HFFc6 (cell line): Measurements from ENCODE around the gene ALDH1A1. TPM values are rescaled to one million over a fixed set of nuclear protein-coding genes. Genes with fewer than 3 reads are reported as not detected.
"Not testable (repeated sequence)": the region's sequence is repeated elsewhere in the genome, so short reads cannot be mapped to it uniquely, and the experiment has no call there.

Experiments
- DNase-seq: peaks from one replicate; pipeline ENCODE4 v3.0.0-alpha.2; 2018
- H3K27ac Mint-ChIP-seq: 2 replicates; pipeline ENCODE4 v1.8.0; 2020; ENCODE audit warnings: mild to moderate bottlenecking, mixed read lengths
- H3K27me3 Mint-ChIP-seq: 2 replicates; pipeline ENCODE4 v1.8.0; 2021; ENCODE audit warnings: mild to moderate bottlenecking, moderate library complexity, mixed read lengths; ENCODE audit not compliant: insufficient read depth
- H3K36me3 Mint-ChIP-seq: 2 replicates; pipeline ENCODE4 v1.8.0; 2021; ENCODE audit warnings: low read depth, mixed read lengths
- H3K4me1 Mint-ChIP-seq: 2 replicates; pipeline ENCODE4 v1.8.0; 2020; ENCODE audit warnings: low read depth, mixed read lengths
- H3K4me3 Mint-ChIP-seq: 2 replicates; pipeline ENCODE4 v1.8.0; 2020; ENCODE audit warnings: mild to moderate bottlenecking, moderate library complexity, mixed read lengths
- H3K9me3 Mint-ChIP-seq: 2 replicates; pipeline ENCODE4 v1.8.0; 2020; ENCODE audit warnings: mild to moderate bottlenecking, mixed read lengths
- total RNA-seq, 6 experiments: library from RNA; stranded (reverse); fragmentation: NEBNext Ultra II Directional; extraction: Animal tissue kit (Norgen Biotek cat#: 25700); gene quantifications; 2 replicates in 1 of 6; 3 replicates in 5 of 6; pipeline ENCODE4 v1.2.3, GENCODE V29; 2021
- TF ChIP-seq, protein P1 (sequence below): fragments of 200-600 bp; sonication (generic); IDR thresholded peaks from 2 replicates; pipeline ENCODE4 v1.5.0; 2021; ENCODE audit warnings: antibody characterized with exemption, mild to moderate bottlenecking

ALDH1A1 gene
- total RNA-seq, 6 experiments from 2014 or later: 166 to 720 (median 656) TPM

DNA sequence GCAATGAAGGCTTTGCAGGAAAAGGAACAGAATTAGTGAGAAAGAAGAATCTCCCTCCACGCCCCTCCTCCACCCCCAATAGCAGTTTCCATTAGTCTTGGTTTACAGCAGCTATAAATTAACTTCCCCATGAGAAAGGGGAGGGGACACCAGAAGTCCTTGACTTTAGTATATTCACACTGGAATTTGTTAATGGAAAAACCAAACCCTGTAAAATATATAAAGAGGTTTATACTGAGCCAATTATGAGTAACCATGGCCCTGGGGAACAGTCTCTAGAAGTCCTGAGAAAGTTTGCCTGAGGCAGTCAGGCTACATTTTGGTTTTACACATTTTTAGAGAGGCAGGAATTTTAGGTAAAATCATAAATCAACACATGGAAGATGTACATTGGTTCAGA, 88.5 kb downstream of the ALDH1A1 start:
- H3K27ac Mint-ChIP-seq: peak overlapping the region; percentile 5; the same call in 1 of the 2 replicates
- TF ChIP-seq, protein P1, sequence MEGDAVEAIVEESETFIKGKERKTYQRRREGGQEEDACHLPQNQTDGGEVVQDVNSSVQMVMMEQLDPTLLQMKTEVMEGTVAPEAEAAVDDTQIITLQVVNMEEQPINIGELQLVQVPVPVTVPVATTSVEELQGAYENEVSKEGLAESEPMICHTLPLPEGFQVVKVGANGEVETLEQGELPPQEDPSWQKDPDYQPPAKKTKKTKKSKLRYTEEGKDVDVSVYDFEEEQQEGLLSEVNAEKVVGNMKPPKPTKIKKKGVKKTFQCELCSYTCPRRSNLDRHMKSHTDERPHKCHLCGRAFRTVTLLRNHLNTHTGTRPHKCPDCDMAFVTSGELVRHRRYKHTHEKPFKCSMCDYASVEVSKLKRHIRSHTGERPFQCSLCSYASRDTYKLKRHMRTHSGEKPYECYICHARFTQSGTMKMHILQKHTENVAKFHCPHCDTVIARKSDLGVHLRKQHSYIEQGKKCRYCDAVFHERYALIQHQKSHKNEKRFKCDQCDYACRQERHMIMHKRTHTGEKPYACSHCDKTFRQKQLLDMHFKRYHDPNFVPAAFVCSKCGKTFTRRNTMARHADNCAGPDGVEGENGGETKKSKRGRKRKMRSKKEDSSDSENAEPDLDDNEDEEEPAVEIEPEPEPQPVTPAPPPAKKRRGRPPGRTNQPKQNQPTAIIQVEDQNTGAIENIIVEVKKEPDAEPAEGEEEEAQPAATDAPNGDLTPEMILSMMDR: no peak
- no peaks in the 10 kb centered on the region for H3K9me3 Mint-ChIP-seq
- DNase-seq: no peak
- no peaks in the 10 kb centered on the region; the same call in 1 of the 2 replicates for H3K36me3 Mint-ChIP-seq
- H3K4me3 Mint-ChIP-seq: no peak overlapping the region
- peaks cover 14% of the 10 kb centered on the region for H3K4me1 Mint-ChIP-seq
- peaks cover 6% of the 10 kb centered on the region for H3K27me3 Mint-ChIP-seq

DNA sequence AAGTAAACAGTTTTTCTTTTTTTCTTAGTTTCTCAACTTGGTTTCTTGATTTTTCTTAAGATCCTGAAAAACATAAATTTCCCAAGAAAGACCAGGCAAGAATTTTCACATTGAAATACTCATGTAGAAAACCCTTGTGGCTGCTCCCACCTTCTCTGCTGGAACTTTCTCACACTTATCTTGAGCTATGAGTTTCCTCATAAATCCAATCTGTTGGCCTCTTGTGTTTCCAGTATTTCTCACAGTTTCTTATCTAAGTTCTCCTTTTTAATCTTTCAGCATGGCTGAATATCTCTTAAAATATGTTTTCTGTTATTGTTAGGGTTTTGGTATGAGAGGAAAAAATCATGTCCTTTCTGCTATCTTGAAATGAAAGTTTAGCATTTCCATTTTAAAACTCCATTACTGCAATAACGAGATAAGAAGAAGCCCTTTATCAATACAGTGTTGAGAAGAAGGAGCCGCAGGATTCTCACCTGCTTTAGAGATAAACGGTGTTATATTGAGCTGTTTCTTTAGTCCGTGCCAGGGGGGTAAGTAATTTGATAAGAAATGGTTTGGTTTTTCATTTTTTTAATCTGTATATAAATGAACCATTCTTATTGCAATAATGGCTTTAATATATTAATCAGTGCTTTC, 89.3 kb downstream of the ALDH1A1 start:
- Mint-ChIP-seq H3K4me1 (peaks cover 17% of the 10 kb centered on the region), H3K27ac (no peak overlapping the region), H3K27me3 (peaks cover 6% of the 10 kb centered on the region), H3K36me3 (no peaks in the 10 kb centered on the region; the same call in 1 of the 2 replicates), H3K9me3 (no peaks in the 10 kb centered on the region), H3K4me3 (no peak overlapping the region)
- TF ChIP-seq, protein P1: no peak
- DNase-seq: no peak

- H3K4me1 Mint-ChIP-seq: peaks cover 24% of the 10 kb centered on the region
- not testable (repeated sequence) for H3K36me3 Mint-ChIP-seq, H3K9me3 Mint-ChIP-seq, DNase-seq, H3K27me3 Mint-ChIP-seq, H3K4me3 Mint-ChIP-seq, H3K27ac Mint-ChIP-seq
Observed at GRCh38 chr9:72862788-72863187, 90.1 kb downstream of the ALDH1A1 start.

DNA sequence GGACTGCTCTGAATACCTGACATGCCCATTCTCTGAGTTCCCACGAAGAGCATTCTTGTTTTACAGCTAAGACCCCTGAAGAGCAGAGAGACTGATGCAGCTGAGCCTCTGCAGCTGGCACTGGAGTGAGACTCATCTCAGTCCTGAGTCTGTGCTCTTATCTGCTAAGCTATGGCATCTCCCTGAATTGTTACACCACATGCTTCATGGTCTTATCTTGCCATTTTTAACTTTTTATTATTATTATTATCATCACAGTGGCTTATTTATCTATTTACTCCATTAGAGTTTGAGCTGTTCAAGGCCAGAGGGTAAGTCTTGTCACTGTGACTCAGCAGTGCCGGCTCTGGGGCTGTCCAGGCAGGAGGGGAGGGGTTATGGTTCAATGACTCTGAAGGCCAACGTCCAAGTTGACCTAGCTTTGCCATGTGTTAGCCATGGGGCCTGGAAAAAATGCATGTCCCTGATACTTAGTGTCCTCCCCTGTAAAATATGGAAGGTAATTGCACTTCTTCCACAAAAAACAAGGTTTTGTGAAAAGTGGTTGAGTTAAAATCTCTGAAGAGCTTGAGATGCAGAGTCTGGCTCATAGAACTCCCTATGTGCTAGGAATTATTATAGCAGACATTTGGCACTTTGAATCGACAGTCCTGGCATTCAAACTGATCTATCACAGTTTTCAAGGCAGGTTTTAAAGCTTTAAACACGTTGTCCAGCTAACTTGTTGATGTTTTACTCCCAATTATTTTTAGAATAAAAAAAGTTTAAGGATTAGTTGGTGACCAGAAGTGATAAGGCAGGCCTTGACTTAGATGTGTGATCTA, 94.6 kb downstream of the ALDH1A1 start:
- peak overlapping the region; percentile 86 for H3K27ac Mint-ChIP-seq
- peaks cover 30% of the 10 kb centered on the region for H3K4me1 Mint-ChIP-seq
- no peaks in the 10 kb centered on the region for H3K9me3 Mint-ChIP-seq
- peak overlapping the region; percentile 19 for H3K4me3 Mint-ChIP-seq
- TF ChIP-seq, protein P1: no peak
- H3K27me3 Mint-ChIP-seq: peaks cover 4% of the 10 kb centered on the region; the same call in 1 of the 2 replicates
- peak; percentile 24 for DNase-seq
- H3K36me3 Mint-ChIP-seq: no peaks in the 10 kb centered on the region; the same call in 1 of the 2 replicates

DNA sequence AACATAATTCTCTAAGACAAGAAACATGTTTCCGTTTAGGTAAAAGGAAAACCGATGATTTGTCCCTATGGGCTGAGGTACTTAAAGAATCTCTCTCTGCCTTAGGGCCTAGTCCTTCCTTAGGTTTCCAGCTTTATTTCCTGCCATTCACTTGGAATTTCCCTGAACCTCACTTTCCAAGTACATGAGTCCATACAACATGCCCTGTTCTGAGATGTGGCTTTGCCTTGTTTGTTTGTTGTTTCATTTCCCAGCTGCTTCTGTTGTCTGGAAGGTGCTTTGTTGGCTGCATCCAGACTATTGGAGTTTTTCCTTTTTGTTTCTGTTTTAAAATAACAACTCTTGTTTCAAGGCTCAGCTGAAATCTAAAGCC, 95.2 kb downstream of the ALDH1A1 start:
- DNase-seq: no peak
- TF ChIP-seq, protein P1: no peak
- H3K4me1 Mint-ChIP-seq: peaks cover 30% of the 10 kb centered on the region
- peak overlapping the region; percentile 19 for H3K4me3 Mint-ChIP-seq
- peak overlapping the region; percentile 86 for H3K27ac Mint-ChIP-seq
- no peaks in the 10 kb centered on the region; the same call in 1 of the 2 replicates for H3K36me3 Mint-ChIP-seq
- peaks cover 4% of the 10 kb centered on the region; the same call in 1 of the 2 replicates for H3K27me3 Mint-ChIP-seq
- H3K9me3 Mint-ChIP-seq: no peaks in the 10 kb centered on the region
